CD4-positive, alpha-beta memory T cell (primary cell): ENCODE measurements around the gene OPRD1. TPM values are rescaled to one million over a fixed set of nuclear protein-coding genes. Genes with fewer than 3 reads are reported as not detected.

Experiments
- CTCF ChIA-PET: fragments of 350-600 bp; sonication (Branson Sonifier 250); formaldehyde crosslinking; loops from one replicate; lab custom pipeline; 2021; ENCODE audit warnings: inconsistent platforms; ENCODE audit not compliant: partially characterized antibody; lab: Charles Lee
- POLR2A ChIA-PET: fragments of 350-600 bp; sonication (Branson Sonifier 250); formaldehyde crosslinking; loops from one replicate; lab custom pipeline; 2021; ENCODE audit not compliant: partially characterized antibody; lab: Charles Lee
- DNase-seq, 5 donors: peaks; one replicate each; pipeline versions ENCODE4 v3.0.0 to v3.0.0-alpha.2; 2020 to 2022; ENCODE audit warnings: mixed read lengths in 1 of 5
- H3K27ac ChIP-seq: one replicate; pipeline ENCODE4 v1.7.0; 2013; ENCODE audit warnings: low read depth, low read length
- H3K27me3 ChIP-seq: 2 replicates; pipeline ENCODE4 v1.7.0; 2013; ENCODE audit warnings: mild to moderate bottlenecking, low read length, moderate library complexity; ENCODE audit not compliant: insufficient read depth
- H3K36me3 ChIP-seq: 2 replicates; pipeline ENCODE4 v1.7.0; 2013; ENCODE audit warnings: mild to moderate bottlenecking, low read length, moderate library complexity; ENCODE audit not compliant: insufficient read depth
- H3K4me1 ChIP-seq: 2 replicates; pipeline ENCODE4 v1.7.0; 2013; ENCODE audit warnings: mild to moderate bottlenecking, low read length, moderate library complexity; ENCODE audit not compliant: insufficient read depth
- H3K4me3 ChIP-seq, 2 donors: one replicate each; pipeline ENCODE4 v1.7.0; 2013; ENCODE audit warnings: low read length in 2 of 2, mild to moderate bottlenecking in 1 of 2
- H3K9me3 ChIP-seq, 2 donors: one replicate each; pipeline ENCODE4 v1.7.0; 2013; ENCODE audit warnings: low read length in 2 of 2, control low read depth in 1 of 2; ENCODE audit not compliant: control insufficient read depth in 1 of 2
- H3K27ac Mint-ChIP-seq, 7 donors: one replicate each; pipeline ENCODE4 v1.8.0; 2020 to 2021; ENCODE audit warnings: mixed read lengths in 7 of 7, mild to moderate bottlenecking in 6 of 7, inconsistent platforms in 3 of 7, moderate library complexity in 3 of 7
- H3K27me3 Mint-ChIP-seq, 2 donors: one replicate each; pipeline ENCODE4 v1.8.0; 2020 to 2021; ENCODE audit warnings: mixed read lengths in 2 of 2
- H3K36me3 Mint-ChIP-seq, 2 donors: one replicate each; pipeline ENCODE4 v1.8.0; 2020 to 2021; ENCODE audit warnings: mixed read lengths in 2 of 2, inconsistent platforms in 1 of 2, mild to moderate bottlenecking in 1 of 2
- H3K4me1 Mint-ChIP-seq, 4 donors: one replicate each; pipeline ENCODE4 v1.8.0; 2020 to 2021; ENCODE audit warnings: mixed read lengths in 4 of 4, mild to moderate bottlenecking in 1 of 4
- H3K4me3 Mint-ChIP-seq, 8 donors: one replicate each; pipeline ENCODE4 v1.8.0; 2020 to 2021; ENCODE audit warnings: mixed read lengths in 8 of 8, mild to moderate bottlenecking in 7 of 8, moderate library complexity in 6 of 8, inconsistent platforms in 3 of 8
- H3K9me3 Mint-ChIP-seq, 8 donors: one replicate each; pipeline ENCODE4 v1.8.0; 2020 to 2021; ENCODE audit warnings: mixed read lengths in 8 of 8, mild to moderate bottlenecking in 5 of 8, inconsistent platforms in 3 of 8, moderate library complexity in 1 of 8
- intact Hi-C: fragments of 100-400 bp; cut with micrococcal nuclease; formaldehyde crosslinking; loops from one replicate; pipeline ENCODE4 v1.15.1; 2023
- polyA plus RNA-seq, 2 donors: library from polyadenylated mRNA; unstranded; fragments of 300-500 nt; fragmentation: Illumina TruSeq; gene quantifications; one replicate each; pipeline ENCODE4 v1.2.3, GENCODE V29; 2021
- total RNA-seq, 2 experiments: library from RNA; stranded (reverse); gene quantifications; one replicate each; pipeline ENCODE4 v1.2.3, GENCODE V29; 2021

Gene OPRD1
- total and polyA plus RNA-seq, 4 experiments from 2014 or later: 0.03 TPM; not detected in 3

DNA sequence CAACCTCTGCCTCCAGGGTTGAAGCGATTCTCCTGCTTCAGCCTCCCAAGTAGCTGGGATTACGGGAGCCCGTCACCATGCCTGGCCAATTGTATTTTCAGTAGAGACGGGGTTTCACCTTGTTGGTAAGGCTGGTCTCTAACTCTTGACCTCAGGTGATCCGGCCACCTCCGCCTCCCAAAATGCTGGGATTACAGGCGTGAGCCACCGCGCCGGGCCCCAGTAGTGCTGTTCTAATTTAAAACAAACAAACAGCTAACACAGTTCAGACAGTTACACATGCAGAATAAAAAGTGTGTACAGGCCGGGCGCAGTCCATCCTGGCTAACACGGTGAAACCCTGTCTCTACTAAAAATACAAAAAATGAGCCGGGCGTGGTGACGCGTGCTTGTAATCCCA is 35.6 kb upstream of the OPRD1 start:
- peaks cover 0 to 1% (median 0%) of the 10 kb centered on the region in 8 donors for H3K9me3 Mint-ChIP-seq
- ChIA-PET CTCF (interaction anchor here (0.8 to 2.9 kb wide), 7 partner anchors 8 to 426 kb away, joined by 3 to 40 read pairs (median 8); partner anchors contain the start of gene YTHDF2), POLR2A (interaction anchor here (0.9 to 2.1 kb wide), 5 partner anchors 9 to 517 kb away, joined by 3 to 21 read pairs (median 3); partner anchors contain the start of genes RCC1, SESN2 and TAF12)
- H3K27me3 ChIP-seq: no peaks in the 10 kb centered on the region
- DNase-seq: no peak
- H3K4me1 Mint-ChIP-seq: peaks cover 5 to 13% (median 9%) of the 10 kb centered on the region in 4 donors
- H3K36me3 Mint-ChIP-seq: peaks cover 0 to 6% of the 10 kb centered on the region in 2 donors
- H3K27me3 Mint-ChIP-seq: no peaks in the 10 kb centered on the region
- no peaks in the 10 kb centered on the region for H3K36me3 ChIP-seq
- H3K4me1 ChIP-seq: peaks cover 6% of the 10 kb centered on the region
- H3K4me3 ChIP-seq: no peak overlapping the region
- H3K9me3 ChIP-seq: no peaks in the 10 kb centered on the region
- H3K4me3 Mint-ChIP-seq: peak overlapping the region in 2 of 8 donors; percentile 84 to 86
- no peak overlapping the region for H3K27ac ChIP-seq
- H3K27ac Mint-ChIP-seq: peak overlapping the region in 2 of 7 donors; percentile 70 to 87
- intact Hi-C loops: no loop called here

DNA sequence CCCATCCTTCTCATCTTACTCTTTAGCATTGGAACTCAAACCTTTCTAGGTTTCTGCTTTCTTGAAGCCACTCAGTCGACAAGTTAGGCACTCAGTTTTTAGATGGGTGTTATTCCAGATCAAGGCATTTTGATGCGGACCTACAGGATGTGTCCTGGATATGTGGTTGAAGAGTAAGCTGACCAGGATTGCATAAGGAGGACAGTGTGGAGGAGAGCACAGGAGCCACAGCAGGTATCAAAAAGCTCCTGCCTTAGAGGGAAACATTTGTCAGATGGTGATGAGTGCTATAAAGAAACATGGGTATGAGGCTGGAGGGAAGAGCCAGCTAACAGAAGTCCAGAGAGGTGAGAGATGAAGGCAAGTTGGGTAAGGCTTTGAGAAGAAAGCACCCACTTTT is 33.9 kb upstream of the OPRD1 start:
- POLR2A ChIA-PET: no interaction called here
- intact Hi-C loops: no loop called here
- H3K36me3 ChIP-seq: no peaks in the 10 kb centered on the region
- H3K4me1 ChIP-seq: peaks cover 6% of the 10 kb centered on the region
- no peak overlapping the region for H3K27ac ChIP-seq
- Mint-ChIP-seq H3K4me1 (peaks cover 5 to 13% (median 9%) of the 10 kb centered on the region in 4 donors), H3K9me3 (peaks cover 0 to 1% (median 0%) of the 10 kb centered on the region in 8 donors), H3K27ac (peak overlapping the region in 2 of 7 donors; percentile 44 to 63), H3K36me3 (peaks cover 0 to 3% of the 10 kb centered on the region in 2 donors), H3K27me3 (no peaks in the 10 kb centered on the region), H3K4me3 (no peak overlapping the region)
- no peaks in the 10 kb centered on the region for H3K9me3 ChIP-seq
- CTCF ChIA-PET: interaction anchor here (1.1 kb wide), 1 partner anchor 98 kb away, joined by 3 read pairs; no protein-coding TSS in a partner anchor
- DNase-seq: no peak
- H3K27me3 ChIP-seq: no peaks in the 10 kb centered on the region
- no peak overlapping the region for H3K4me3 ChIP-seq

DNA sequence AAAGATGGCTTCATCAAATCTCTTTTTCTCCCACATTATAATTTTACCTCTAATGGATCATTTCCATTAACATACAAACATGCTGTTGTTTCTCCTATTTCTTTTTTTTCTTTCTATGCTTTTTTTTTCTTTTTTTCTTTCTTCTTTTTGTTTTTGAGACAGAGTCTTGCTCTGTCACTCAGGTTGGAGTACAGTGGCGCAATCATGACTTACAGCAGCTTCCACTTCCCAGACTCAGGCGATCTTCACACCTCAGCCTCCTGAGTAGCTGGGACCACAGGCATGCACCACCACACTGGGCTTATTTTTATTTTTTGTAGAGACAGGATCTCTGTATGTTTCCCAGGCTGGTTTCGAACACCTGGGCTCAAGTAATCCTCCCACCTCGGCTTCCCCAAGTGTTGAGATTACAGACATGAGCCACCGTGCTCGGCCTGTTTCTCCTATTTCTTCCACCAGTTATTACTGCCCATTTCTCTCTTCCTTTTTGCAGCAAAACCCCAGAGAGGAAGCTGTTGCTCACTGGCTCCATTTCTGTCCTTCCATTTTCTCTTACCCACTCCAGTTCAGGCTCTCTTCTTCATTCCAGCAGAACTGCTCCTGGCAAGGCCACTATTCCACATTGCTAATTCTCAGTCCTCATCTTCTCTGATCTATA is 32.1 kb upstream of the OPRD1 start:
- intact Hi-C loops: no loop called here
- H3K27ac Mint-ChIP-seq: peak overlapping the region in 2 of 7 donors; percentile 24 to 77
- Histone ChIP-seq H3K4me1 (peaks cover 2% of the 10 kb centered on the region), H3K36me3 (no peaks in the 10 kb centered on the region), H3K27me3 (no peaks in the 10 kb centered on the region), H3K27ac (no peak overlapping the region), H3K9me3 (no peaks in the 10 kb centered on the region), H3K4me3 (no peak overlapping the region)
- H3K27me3 Mint-ChIP-seq: no peaks in the 10 kb centered on the region
- ChIA-PET CTCF (no interaction called here), POLR2A (no interaction called here)
- peaks cover 3 to 11% (median 7%) of the 10 kb centered on the region in 4 donors for H3K4me1 Mint-ChIP-seq
- no peak for DNase-seq
- H3K9me3 Mint-ChIP-seq: peaks cover 0 to 1% (median 0%) of the 10 kb centered on the region in 8 donors
- H3K36me3 Mint-ChIP-seq: peaks cover 0 to 2% of the 10 kb centered on the region in 2 donors
- H3K4me3 Mint-ChIP-seq: no peak overlapping the region

DNA sequence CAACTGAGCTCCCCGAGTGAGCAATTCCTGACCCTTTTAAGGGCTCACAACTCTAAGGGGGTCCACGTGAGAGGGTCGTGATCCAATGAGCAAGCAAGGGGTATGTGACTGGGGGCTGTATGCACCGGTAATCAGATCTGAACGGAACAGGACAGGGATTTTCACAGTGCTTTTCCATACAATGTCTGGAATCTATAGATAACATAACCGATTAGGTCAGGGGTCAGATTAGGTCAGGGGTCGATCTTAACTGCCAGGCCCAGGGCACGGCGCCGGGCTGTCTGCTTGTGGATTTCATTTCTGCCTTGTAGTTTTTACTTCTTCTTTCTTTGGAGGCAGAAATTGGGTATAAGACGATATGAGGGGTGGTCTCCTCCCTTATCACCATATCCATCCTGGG is 30.7 kb upstream of the OPRD1 start:
- Mint-ChIP-seq H3K4me3 (no peak overlapping the region), H3K27me3 (peaks cover 0 to 3% of the 10 kb centered on the region in 2 donors), H3K27ac (no peak overlapping the region), H3K36me3 (no peaks in the 10 kb centered on the region), H3K9me3 (peaks cover 0 to 1% (median 0%) of the 10 kb centered on the region in 8 donors), H3K4me1 (peaks cover 4 to 9% (median 5%) of the 10 kb centered on the region in 4 donors)
- Histone ChIP-seq H3K4me3 (no peak overlapping the region), H3K9me3 (no peaks in the 10 kb centered on the region), H3K36me3 (no peaks in the 10 kb centered on the region), H3K27me3 (no peaks in the 10 kb centered on the region), H3K4me1 (no peaks in the 10 kb centered on the region), H3K27ac (no peak overlapping the region)
- DNase-seq: no peak
- ChIA-PET POLR2A (no interaction called here), CTCF (no interaction called here)
- intact Hi-C loops: no loop called here

DNA sequence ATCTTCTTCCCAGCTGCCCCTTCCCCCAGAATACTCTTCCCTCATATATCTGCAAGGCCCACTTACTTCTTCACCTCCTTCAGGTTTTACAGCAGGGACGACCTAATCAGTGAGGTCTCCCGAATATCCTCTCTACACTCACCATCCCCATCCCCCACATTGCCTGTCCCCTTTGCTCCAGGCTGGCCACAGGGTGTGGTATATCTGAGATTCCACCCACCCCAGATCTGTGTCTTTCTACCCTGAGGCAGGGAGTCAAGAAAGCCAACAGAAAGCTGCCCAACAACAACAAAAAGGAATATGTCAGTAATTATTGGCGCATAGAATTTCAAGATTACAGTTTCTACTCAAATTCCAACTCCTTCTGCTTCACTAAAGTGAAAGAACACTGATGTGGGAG is 30.0 kb upstream of the OPRD1 start:
- ChIA-PET POLR2A (no interaction called here), CTCF (interaction anchor here (0.7 to 6.9 kb wide), 3 partner anchors 23 to 421 kb away, joined by 3 to 80 read pairs (median 3); no protein-coding TSS in a partner anchor)
- no peaks in the 10 kb centered on the region for H3K27me3 ChIP-seq
- Mint-ChIP-seq H3K36me3 (no peaks in the 10 kb centered on the region), H3K9me3 (peaks cover 0 to 1% (median 0%) of the 10 kb centered on the region in 8 donors), H3K27me3 (peaks cover 0 to 3% of the 10 kb centered on the region in 2 donors), H3K27ac (peak overlapping the region in 2 of 7 donors; percentile 22 to 41), H3K4me3 (no peak overlapping the region), H3K4me1 (peaks cover 4 to 9% (median 5%) of the 10 kb centered on the region in 4 donors)
- H3K4me1 ChIP-seq: no peaks in the 10 kb centered on the region
- no peaks in the 10 kb centered on the region for H3K9me3 ChIP-seq
- H3K27ac ChIP-seq: no peak overlapping the region
- H3K36me3 ChIP-seq: no peaks in the 10 kb centered on the region
- DNase-seq: no peak
- intact Hi-C loops: no loop called here
- no peak overlapping the region for H3K4me3 ChIP-seq

DNA sequence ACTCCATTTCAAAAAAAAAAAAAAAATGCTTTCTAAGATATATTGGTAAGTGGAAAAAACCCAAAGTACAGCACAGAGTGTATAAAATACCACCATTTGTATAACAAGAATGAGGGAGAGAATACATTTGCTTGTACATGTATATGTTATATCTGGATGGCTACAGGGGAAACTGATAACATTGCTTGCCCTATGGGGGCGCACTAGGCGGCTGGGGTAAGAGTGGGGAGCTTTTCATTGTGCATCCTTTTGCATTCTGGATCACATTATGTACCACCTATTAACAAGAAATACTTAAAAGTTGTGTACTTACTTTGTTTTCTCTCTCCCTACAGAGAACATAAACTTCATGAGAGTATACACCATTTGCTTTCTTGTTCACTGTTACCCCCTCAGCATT is 28.6 kb upstream of the OPRD1 start:
- H3K27me3 Mint-ChIP-seq: peaks cover 0 to 3% of the 10 kb centered on the region in 2 donors
- no peak overlapping the region for H3K4me3 Mint-ChIP-seq
- no peak for DNase-seq
- Histone ChIP-seq H3K27me3 (no peaks in the 10 kb centered on the region), H3K4me3 (no peak overlapping the region), H3K4me1 (no peaks in the 10 kb centered on the region), H3K9me3 (no peaks in the 10 kb centered on the region), H3K36me3 (no peaks in the 10 kb centered on the region), H3K27ac (no peak overlapping the region)
- no peaks in the 10 kb centered on the region for H3K36me3 Mint-ChIP-seq
- H3K9me3 Mint-ChIP-seq: peaks cover 0 to 1% (median 0%) of the 10 kb centered on the region in 8 donors
- intact Hi-C loops: no loop called here
- CTCF ChIA-PET: interaction anchor here (0.7 to 6.9 kb wide), 10 partner anchors 9 to 1522 kb away, joined by 3 to 80 read pairs (median 4); partner anchors contain the start of genes TAF12 and YTHDF2
- no peak overlapping the region for H3K27ac Mint-ChIP-seq
- POLR2A ChIA-PET: interaction anchor here (0.6 to 0.8 kb wide), 3 partner anchors 8 to 270 kb away, joined by 3 to 5 read pairs (median 3); no protein-coding TSS in a partner anchor
- peaks cover 4 to 9% (median 5%) of the 10 kb centered on the region in 4 donors for H3K4me1 Mint-ChIP-seq

DNA sequence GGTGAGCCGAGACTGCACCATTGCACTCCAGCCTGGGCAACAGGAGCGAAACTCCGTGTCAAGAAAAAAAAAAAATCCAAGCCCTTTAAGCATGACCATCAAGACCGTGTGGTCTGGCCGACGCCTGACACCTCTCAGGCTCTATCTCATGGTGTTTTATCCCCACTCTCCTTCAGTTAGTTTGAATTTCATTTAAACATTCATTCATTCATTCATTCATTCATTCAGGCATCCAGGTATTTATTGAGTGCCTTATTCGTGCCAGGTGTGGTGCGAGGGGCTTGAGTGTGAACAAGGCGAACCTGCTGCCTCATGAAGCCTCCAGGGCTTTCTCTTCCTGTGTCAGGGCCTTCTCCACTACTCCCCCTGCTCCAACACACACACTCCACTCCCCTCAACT is 22.6 kb upstream of the OPRD1 start:
- peaks cover 3 to 8% of the 10 kb centered on the region in 2 donors for H3K27me3 Mint-ChIP-seq
- H3K4me3 Mint-ChIP-seq: no peak overlapping the region
- H3K36me3 ChIP-seq: no peaks in the 10 kb centered on the region
- intact Hi-C loops: no loop called here
- H3K9me3 ChIP-seq: no peaks in the 10 kb centered on the region
- H3K9me3 Mint-ChIP-seq: no peaks in the 10 kb centered on the region
- no peak overlapping the region for H3K27ac ChIP-seq
- H3K4me1 ChIP-seq: no peaks in the 10 kb centered on the region
- DNase-seq: no peak
- ChIA-PET POLR2A (no interaction called here), CTCF (interaction anchor here (4.2 kb wide), 1 partner anchor 88 kb away, joined by 12 read pairs; no protein-coding TSS in a partner anchor)
- no peak overlapping the region for H3K4me3 ChIP-seq
- H3K4me1 Mint-ChIP-seq: peaks cover 4 to 9% (median 5%) of the 10 kb centered on the region in 4 donors
- no peak overlapping the region for H3K27ac Mint-ChIP-seq
- H3K27me3 ChIP-seq: no peaks in the 10 kb centered on the region
- H3K36me3 Mint-ChIP-seq: no peaks in the 10 kb centered on the region
